K562 (cell line): Measurements from ENCODE around the gene NUP214. TPM values are rescaled to one million over a fixed set of nuclear protein-coding genes. Genes with fewer than 3 reads are reported as not detected.

Source experiments
- ATAC-seq: fragments of 200-7000 bp; cut with Tn5 transposase; 3 replicates; pipeline ENCODE4 v1.9.1; 2020; ENCODE audit warnings: moderate library complexity
- BruUV-seq: library from RNA; stranded (reverse); fragments of 400-500 nt; replicated peaks from 2 replicates; lab custom pipeline; 2021; lab: Mats Ljungman, UMichigan
- CTCF ChIA-PET: fragments of 300-600 bp; formaldehyde crosslinking; extraction: SDS; loops from one replicate; lab custom pipeline; 2021; ENCODE audit warnings: low intra/inter-chr PET ratio; lab: Yijun Ruan, JAX
- POLR2A ChIA-PET: fragments of 300-600, 350-650 bp; sonication (Branson Sonifier 250); formaldehyde crosslinking; extraction: SDS; loops from one replicate; lab custom pipeline; 2021; ENCODE audit warnings: antibody characterized with exemption, inconsistent platforms; lab: Yijun Ruan, JAX
- DNase-seq, 4 experiments: peaks; one replicate each; pipeline versions ENCODE4 v3.0.0 to v3.0.0-alpha.2; 2011 to 2018; ENCODE audit warnings: low spot score in 3 of 4, mixed read lengths in 3 of 4; ENCODE audit errors: extremely low read depth in 1 of 4
- FAIRE-seq: peaks from 2 replicates; lab custom pipeline; 2011; peaks lifted over from hg19 to GRCh38; lab: Jason Lieb, UNC
- H2AFZ ChIP-seq: 2 replicates; pipeline ENCODE4 v1.6.0; 2011; ENCODE audit warnings: low read depth, low read length, control low read depth, inconsistent platforms
- H3K27ac ChIP-seq: fragments of 200-600 bp; 3 replicates; pipeline ENCODE4 v1.8.0; 2011; ENCODE audit warnings: low read depth, mild to moderate bottlenecking, control low read depth, inconsistent platforms, low read length, moderate library complexity, mixed read lengths; ENCODE audit errors: extremely low read depth
- H3K27me3 ChIP-seq, 2 experiments: fragments of 300-600 bp in 1 of 2; 2 replicates in 1 of 2; 3 replicates in 1 of 2; pipeline versions ENCODE4 v1.6.0 to v1.8.0; 2011; ENCODE audit warnings: inconsistent platforms in 2 of 2, low read length in 2 of 2, mild to moderate bottlenecking in 1 of 2, mixed read lengths in 1 of 2, moderate library complexity in 1 of 2; ENCODE audit not compliant: control insufficient read depth in 2 of 2, insufficient read depth in 2 of 2
- H3K36me3 ChIP-seq: fragments of 300-600 bp; 3 replicates; pipeline ENCODE4 v1.8.0; 2011; ENCODE audit warnings: mild to moderate bottlenecking, low read length, inconsistent platforms; ENCODE audit not compliant: control insufficient read depth, insufficient read depth
- H3K4me1 ChIP-seq, 2 experiments: fragments of 200-600 bp in 1 of 2; replicated peaks in 1 of 2; 2 replicates in 1 of 2; 3 replicates in 1 of 2; pipeline versions ENCODE4 v1.5.1 to v1.8.0; 2011; ENCODE audit warnings: inconsistent platforms in 2 of 2, low read length in 2 of 2, mild to moderate bottlenecking in 1 of 2, mixed read lengths in 1 of 2, moderate library complexity in 1 of 2; ENCODE audit not compliant: control insufficient read depth in 2 of 2, insufficient read depth in 2 of 2
- H3K4me2 ChIP-seq: 2 replicates; pipeline ENCODE4 v1.6.1; 2011; ENCODE audit warnings: low read length, control low read depth, inconsistent platforms, mixed read lengths; ENCODE audit not compliant: insufficient read depth
- H3K4me3 ChIP-seq: fragments of 200-600 bp; sonication (generic), shearing (Covaris generic); 2 replicates; pipeline ENCODE4 v1.5.1; 2016; ENCODE audit warnings: control low read depth, inconsistent platforms
- H3K79me2 ChIP-seq: fragments of 200-600 bp; 3 replicates; pipeline ENCODE4 v1.8.0; 2011; ENCODE audit warnings: low read length, inconsistent platforms; ENCODE audit not compliant: control insufficient read depth, insufficient read depth
- H3K9ac ChIP-seq, 2 experiments: 2 replicates each; pipeline versions ENCODE4 v1.6.0 to v1.6.1; 2011; ENCODE audit warnings: low read depth in 2 of 2, low read length in 2 of 2, control low read depth in 1 of 2, inconsistent platforms in 1 of 2, mild to moderate bottlenecking in 1 of 2, mixed read lengths in 1 of 2; ENCODE audit not compliant: insufficient read depth in 1 of 2
- H3K9me1 ChIP-seq: one replicate; pipeline ENCODE4 v1.6.0; 2011; ENCODE audit warnings: inconsistent platforms, mild to moderate bottlenecking, low read length, moderate library complexity; ENCODE audit not compliant: control insufficient read depth, insufficient read depth
- H3K9me3 ChIP-seq: replicated peaks from 2 replicates; pipeline ENCODE4 v1.5.1; 2011; ENCODE audit warnings: low read depth, low read length, inconsistent platforms; ENCODE audit not compliant: control insufficient read depth, insufficient read depth
- H4K20me1 ChIP-seq: replicated peaks from 2 replicates; pipeline ENCODE4 v1.6.1; 2011; ENCODE audit warnings: low read length, inconsistent platforms, mixed read lengths; ENCODE audit not compliant: control insufficient read depth, insufficient read depth
- CBX8 ChIP-seq: fragments of 200-600 bp; sonication (generic); IDR thresholded peaks from 2 replicates; pipeline ENCODE4 v1.6.1; 2012; ENCODE audit warnings: borderline replicate concordance, mixed run types, low read depth, mild to moderate bottlenecking, moderate library complexity, mixed read lengths, low read length, control low read depth, inconsistent platforms; ENCODE audit not compliant: poor library complexity, severe bottlenecking; ENCODE audit errors: extremely low read depth
- ETV1 ChIP-seq: fragments of 450-650 bp; conservative IDR thresholded peaks from 2 replicates; pipeline ENCODE4 v1.6.1; 2016; ENCODE audit warnings: missing genetic modification characterization, control low read depth, low read depth, missing compliant biosample characterization
- EWSR1 ChIP-seq: fragments of 450-650 bp; IDR thresholded peaks from 2 replicates; pipeline ENCODE4 v1.6.1; 2018; ENCODE audit warnings: borderline replicate concordance, mild to moderate bottlenecking, low read depth, moderate library complexity; ENCODE audit not compliant: partially characterized antibody
- FOS ChIP-seq: IDR thresholded peaks from 3 replicates; pipeline ENCODE4 v1.6.1; 2011; ENCODE audit not compliant: insufficient read length; ENCODE audit errors: extremely low read depth
- GTF2E2 ChIP-seq: fragments of 200-800 bp; sonication (Bioruptor generic); IDR thresholded peaks from 2 replicates; pipeline ENCODE4 v1.6.1; 2016; ENCODE audit warnings: missing genetic modification characterization, missing compliant biosample characterization
- LEF1 ChIP-seq: fragments of 450-650 bp; IDR thresholded peaks from 2 replicates; pipeline ENCODE4 v1.6.1; 2016; ENCODE audit warnings: mild to moderate bottlenecking
- NR1H2 ChIP-seq: sonication (generic); formaldehyde crosslinking; IDR thresholded peaks from 2 replicates; pipeline ENCODE4 v1.4.0; 2020; ENCODE audit warnings: mild to moderate bottlenecking, missing genetic modification reagents
- PHF20 ChIP-seq: fragments of 450-650 bp; IDR thresholded peaks from 2 replicates; pipeline ENCODE4 v1.6.1; 2018; ENCODE audit not compliant: partially characterized antibody
- RBM15 ChIP-seq: fragments of 200-400 bp; formaldehyde crosslinking; IDR thresholded peaks from 2 replicates; pipeline ENCODE4 v1.6.1; 2018; ENCODE audit warnings: mild to moderate bottlenecking, low read length, moderate library complexity; ENCODE audit not compliant: insufficient read depth
- RBM25 ChIP-seq: fragments of 200-400 bp; formaldehyde crosslinking; IDR thresholded peaks from 2 replicates; pipeline ENCODE4 v1.6.1; 2018; ENCODE audit warnings: low read length, low read depth, moderate library complexity; ENCODE audit not compliant: severe bottlenecking
- RFX7 ChIP-seq: fragments of 250-450 bp; sonication (Bioruptor Pico); IDR thresholded peaks from 2 replicates; pipeline ENCODE4 v1.5.1; 2021; ENCODE audit warnings: mild to moderate bottlenecking
- SMARCC2 ChIP-seq: fragments of 450-650 bp; IDR thresholded peaks from 2 replicates; pipeline ENCODE4 v1.6.1; 2017; ENCODE audit warnings: antibody characterized with exemption, moderate library complexity, mild to moderate bottlenecking, low read depth
- STAT5B ChIP-seq: fragments of 250-450 bp; sonication (Bioruptor Pico); IDR thresholded peaks from 2 replicates; pipeline ENCODE4 v1.8.0; 2021; ENCODE audit warnings: mild to moderate bottlenecking, inconsistent platforms
- ZEB2 ChIP-seq: fragments of 450-650 bp; IDR thresholded peaks from 2 replicates; pipeline ENCODE4 v1.6.1; 2016
- ZKSCAN3 ChIP-seq: fragments of 250-450 bp; sonication (Bioruptor Pico); IDR thresholded peaks from 2 replicates; pipeline ENCODE4 v1.4.0; 2020
- ZNF584 ChIP-seq: fragments of 200-800 bp; sonication (Bioruptor generic); IDR thresholded peaks from 2 replicates; pipeline ENCODE4 v1.6.1; 2016; ENCODE audit warnings: low read depth, mild to moderate bottlenecking, missing genetic modification characterization, missing compliant biosample characterization
- ZNF717 ChIP-seq: fragments of 250-450 bp; sonication (Bioruptor Pico); IDR thresholded peaks from 2 replicates; pipeline ENCODE4 v1.5.0; 2021
- ZZZ3 ChIP-seq: fragments of 450-650 bp; IDR thresholded peaks from 2 replicates; pipeline ENCODE4 v1.6.1; 2016; ENCODE audit warnings: antibody characterized with exemption, mild to moderate bottlenecking, moderate library complexity
- WGBS: fragments of 100-300 bp; shearing (Covaris generic); methylation state at CpG from one replicate; pipeline ENCODE4 v1.1.6; 2016; ENCODE audit warnings: low coverage, mixed read lengths; ENCODE audit not compliant: insufficient coverage; ENCODE audit errors: missing lambda C conversion rate; 5-methylcytosine and 5-hydroxymethylcytosine counted together
- in situ Hi-C: fragments of 300-500 bp; cut with MboI; formaldehyde crosslinking; loops from 4 replicates; pipeline ENCODE4 v1.15.0; 2018; ENCODE audit warnings: inconsistent platforms, mixed read lengths
- intact Hi-C: fragments of 100-400 bp; cut with micrococcal nuclease; formaldehyde crosslinking; loops from 2 replicates; pipeline ENCODE4 v1.14.2; 2022
- polyA plus RNA-seq, 8 experiments: library from polyadenylated mRNA; depleted of rRNA in 4 of 8; stranded (reverse) in 5 of 8; unstranded in 3 of 8; fragments of >200 nt; fragmentation: Nextera tagmentation in 2 of 8; fragmentation: Illumina TruSeq in 1 of 8; extraction: Ambion mirVana in 2 of 8; extraction: Trizol in 1 of 8; gene quantifications; 2 replicates each; pipeline versions ENCODE4 v1.2.1 to v1.2.3, GENCODE V29; 2011 to 2014; ENCODE audit warnings: inconsistent platforms in 1 of 8, missing spikeins in 1 of 8
- total RNA-seq, 7 experiments: library from RNA; depleted of rRNA in 6 of 7; stranded (reverse); fragments of >200 nt in 6 of 7; fragmentation: Illumina TruSeq in 2 of 7; extraction: Trizol in 2 of 7; gene quantifications; 2 replicates each; pipeline versions ENCODE4 v1.2.1 to v1.2.3, GENCODE V29; 2011 to 2021; ENCODE audit warnings: low replicate concordance in 1 of 7
- TF ChIP-seq, protein P1 (sequence below): fragments of 450-650 bp; IDR thresholded peaks from 2 replicates; pipeline ENCODE4 v1.6.1; 2016
- TF ChIP-seq, protein P2 (sequence below): fragments of 450-650 bp; formaldehyde crosslinking; IDR thresholded peaks from 2 replicates; pipeline ENCODE4 v1.4.0; 2020; ENCODE audit warnings: mild to moderate bottlenecking, moderate library complexity

Gene NUP214
- total and polyA plus RNA-seq, 9 of the 15 experiments (the other 6 are each of a cell fraction or from before 2014, with no cell fraction given) = 56.9 to 332 (median 97.1) TPM

DNA sequence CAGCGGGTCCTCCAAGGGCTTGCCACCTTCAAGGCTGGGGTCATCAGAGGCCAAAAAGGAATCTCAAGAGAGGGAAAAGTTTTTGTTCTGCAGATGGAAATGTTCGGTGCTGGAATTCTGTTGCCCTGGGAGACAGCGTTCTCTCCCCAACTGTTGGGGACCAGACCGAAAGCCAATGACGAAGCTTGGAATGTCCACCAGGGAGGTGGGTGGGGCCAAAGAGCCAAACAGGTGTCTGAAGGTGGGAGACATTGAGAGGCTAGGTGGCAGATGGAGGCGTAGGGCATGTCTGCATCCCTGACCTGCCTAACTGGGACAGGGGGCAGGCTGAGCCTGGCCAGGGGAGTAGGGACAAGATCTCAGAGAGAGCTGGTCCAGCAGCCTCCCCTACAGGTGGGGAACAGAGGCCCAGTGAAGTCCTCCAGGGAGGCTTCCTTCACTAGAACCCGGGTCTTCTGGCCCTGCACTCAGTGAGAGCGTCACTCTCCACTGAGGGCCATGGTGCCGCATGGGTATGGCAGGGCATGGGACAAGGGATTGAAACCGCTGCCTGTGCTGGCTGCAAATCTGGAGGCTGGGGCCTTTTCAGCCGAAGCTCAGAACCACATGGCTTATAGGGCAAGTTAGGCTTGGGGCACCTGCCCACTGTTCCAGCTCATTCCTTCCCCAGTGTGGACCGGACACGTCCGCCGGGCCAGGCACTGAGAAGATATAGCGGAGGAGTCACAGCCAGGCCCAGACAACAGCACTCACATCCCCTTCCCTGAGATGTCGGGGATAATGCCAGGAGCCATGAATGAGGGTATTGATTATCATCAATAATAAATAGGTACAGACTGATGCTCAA lies 156.0 kb downstream of the NUP214 start:
- no peak for FAIRE-seq
- Histone ChIP-seq H3K4me3 (no peak overlapping the region), H3K27ac (no peak overlapping the region), H3K79me2 (peaks cover 9% of the 10 kb centered on the region), H3K27me3 (peaks cover 3 to 13% of the 10 kb centered on the region in 2 experiments; a peak in 3 of 5 replicates), H3K9ac (no peak overlapping the region), H3K4me2 (no peak overlapping the region), H2AFZ (no peak overlapping the region), H3K9me3 (no peaks in the 10 kb centered on the region), H3K4me1 (peaks cover 17 to 47% of the 10 kb centered on the region in 2 experiments), H4K20me1 (no peaks in the 10 kb centered on the region), H3K36me3 (no peaks in the 10 kb centered on the region), H3K9me1 (peaks cover 8% of the 10 kb centered on the region)
- ChIA-PET POLR2A (interaction anchor here (0.6 to 1.1 kb wide), 2 partner anchors 13 to 16 kb away, joined by 3 read pairs; no protein-coding TSS in a partner anchor), CTCF (no interaction called here)
- 24% methylated on average over 17 of the region's 17 CpGs for WGBS
- no peak for DNase-seq
- in situ Hi-C loops (no loop called here), intact Hi-C loops (no loop called here)
- BruUV-seq = no TSS peak
- no peak for TF ChIP-seq PHF20
- no peak for TF ChIP-seq RFX7
- TF ChIP-seq, protein P1, sequence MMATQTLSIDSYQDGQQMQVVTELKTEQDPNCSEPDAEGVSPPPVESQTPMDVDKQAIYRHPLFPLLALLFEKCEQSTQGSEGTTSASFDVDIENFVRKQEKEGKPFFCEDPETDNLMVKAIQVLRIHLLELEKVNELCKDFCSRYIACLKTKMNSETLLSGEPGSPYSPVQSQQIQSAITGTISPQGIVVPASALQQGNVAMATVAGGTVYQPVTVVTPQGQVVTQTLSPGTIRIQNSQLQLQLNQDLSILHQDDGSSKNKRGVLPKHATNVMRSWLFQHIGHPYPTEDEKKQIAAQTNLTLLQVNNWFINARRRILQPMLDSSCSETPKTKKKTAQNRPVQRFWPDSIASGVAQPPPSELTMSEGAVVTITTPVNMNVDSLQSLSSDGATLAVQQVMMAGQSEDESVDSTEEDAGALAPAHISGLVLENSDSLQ = no peak
- no peak for TF ChIP-seq ZEB2
- TF ChIP-seq RBM15 = no peak
- TF ChIP-seq FOS = no peak
- TF ChIP-seq SMARCC2 = no peak
- TF ChIP-seq STAT5B (CRISPR knock-in tag) = no peak
- no peak for TF ChIP-seq ZZZ3
- TF ChIP-seq ETV1 = no peak
- TF ChIP-seq CBX8 = no peak
- no peak for TF ChIP-seq ZNF717 (CRISPR knock-in tag)
- TF ChIP-seq, protein P2, sequence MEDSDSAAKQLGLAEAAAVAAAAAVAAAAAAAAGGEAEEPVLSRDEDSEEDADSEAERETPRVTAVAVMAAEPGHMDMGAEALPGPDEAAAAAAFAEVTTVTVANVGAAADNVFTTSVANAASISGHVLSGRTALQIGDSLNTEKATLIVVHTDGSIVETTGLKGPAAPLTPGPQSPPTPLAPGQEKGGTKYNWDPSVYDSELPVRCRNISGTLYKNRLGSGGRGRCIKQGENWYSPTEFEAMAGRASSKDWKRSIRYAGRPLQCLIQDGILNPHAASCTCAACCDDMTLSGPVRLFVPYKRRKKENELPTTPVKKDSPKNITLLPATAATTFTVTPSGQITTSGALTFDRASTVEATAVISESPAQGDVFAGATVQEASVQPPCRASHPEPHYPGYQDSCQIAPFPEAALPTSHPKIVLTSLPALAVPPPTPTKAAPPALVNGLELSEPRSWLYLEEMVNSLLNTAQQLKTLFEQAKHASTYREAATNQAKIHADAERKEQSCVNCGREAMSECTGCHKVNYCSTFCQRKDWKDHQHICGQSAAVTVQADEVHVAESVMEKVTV (CRISPR knock-in tag) = no peak
- TF ChIP-seq RBM25 = no peak
- TF ChIP-seq GTF2E2 (tag) = no peak
- no peak for TF ChIP-seq LEF1
- TF ChIP-seq NR1H2 (CRISPR knock-in tag) = no peak
- TF ChIP-seq EWSR1 = no peak
- no peak for TF ChIP-seq ZNF584 (CRISPR knock-in tag)
- no peak for TF ChIP-seq ZKSCAN3 (CRISPR knock-in tag)
- no peak for ATAC-seq
